HG02798 (cell line): ENCODE data around the gene TCF7.
A peak's percentile ranks its signal among the peaks of the same experiment; 100 is the strongest.

ENCODE experiments used
- ATAC-seq: cut with Tn5 transposase; IDR thresholded peaks from one replicate; pipeline ENCODE4 v1.9.1; 2021; ENCODE audit warnings: mild to moderate bottlenecking; ENCODE audit not compliant: unreplicated experiment, poor library complexity

TCF7 gene

DNA sequence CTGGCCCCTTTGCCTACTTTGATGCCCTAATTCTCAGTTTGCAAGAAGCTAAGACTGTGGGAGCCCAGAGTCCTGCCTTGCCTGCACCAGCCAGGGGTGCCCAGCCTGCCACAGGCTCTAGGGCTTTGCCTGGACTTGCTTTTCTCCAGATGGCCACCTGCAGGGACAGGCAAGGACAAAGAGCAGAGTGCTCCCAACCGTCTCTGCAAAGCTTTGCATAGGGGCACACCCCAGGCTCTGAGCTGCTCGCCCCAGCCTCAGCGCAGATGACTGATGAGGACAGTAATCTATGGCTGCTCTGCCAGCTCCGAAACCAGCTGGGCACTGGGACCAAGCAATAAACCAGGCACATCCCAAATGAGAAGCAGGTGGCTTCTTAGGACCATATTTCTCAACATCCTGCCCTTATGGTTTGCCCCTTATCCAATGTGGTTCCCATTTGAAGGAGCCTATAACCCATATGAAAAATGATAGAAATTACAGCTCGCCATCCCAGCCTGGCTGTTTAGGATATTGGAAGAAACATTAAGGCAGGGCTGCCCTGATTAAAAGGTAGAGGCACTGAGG lies 25.4 kb upstream of the TCF7 start:
- no peak for ATAC-seq

DNA sequence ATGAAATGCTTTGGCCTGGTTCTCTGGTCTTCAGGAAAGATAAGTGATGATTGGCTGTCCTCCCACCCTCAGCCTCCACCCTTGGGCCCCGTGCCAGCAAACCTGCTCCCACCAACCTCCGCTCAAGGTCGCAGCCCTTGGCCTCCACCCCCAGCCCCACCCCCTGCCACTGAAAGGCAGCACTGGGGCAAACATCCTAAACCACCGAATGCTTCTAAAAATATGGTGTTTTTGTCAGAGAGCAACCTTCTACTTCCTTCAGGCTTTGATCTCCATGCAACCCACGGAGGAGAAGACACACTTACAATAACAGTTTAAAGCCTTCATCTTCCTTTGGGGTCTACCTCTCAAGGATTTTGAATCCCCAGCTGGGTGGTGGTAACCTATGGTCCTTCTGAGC lies 24.0 kb upstream of the TCF7 start:
- ATAC-seq: no peak

DNA sequence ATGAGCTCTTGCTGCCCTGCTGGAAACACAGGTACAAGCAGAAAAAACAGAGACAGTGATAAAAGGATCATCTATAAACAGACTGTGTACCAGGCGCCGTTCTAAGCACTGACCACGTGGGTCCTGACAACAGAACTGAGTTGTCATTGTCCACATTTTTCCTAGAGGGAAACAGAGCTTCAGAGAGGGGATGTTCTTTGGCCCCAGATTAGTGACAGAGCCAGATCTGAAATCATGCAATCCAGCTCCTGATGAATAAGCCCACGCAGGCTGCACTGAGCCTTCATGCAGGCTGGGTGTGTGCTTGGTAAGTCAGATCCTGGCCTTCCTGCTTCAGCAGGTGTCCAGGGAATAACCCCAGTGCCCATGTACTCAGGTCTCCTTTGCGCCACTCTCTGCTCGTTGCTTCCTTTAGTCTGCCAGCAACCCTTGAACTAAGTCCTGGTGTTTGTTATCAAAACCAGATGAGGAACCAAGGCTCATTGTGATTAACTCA lies 22.8 kb upstream of the TCF7 start:
- ATAC-seq: no peak

DNA sequence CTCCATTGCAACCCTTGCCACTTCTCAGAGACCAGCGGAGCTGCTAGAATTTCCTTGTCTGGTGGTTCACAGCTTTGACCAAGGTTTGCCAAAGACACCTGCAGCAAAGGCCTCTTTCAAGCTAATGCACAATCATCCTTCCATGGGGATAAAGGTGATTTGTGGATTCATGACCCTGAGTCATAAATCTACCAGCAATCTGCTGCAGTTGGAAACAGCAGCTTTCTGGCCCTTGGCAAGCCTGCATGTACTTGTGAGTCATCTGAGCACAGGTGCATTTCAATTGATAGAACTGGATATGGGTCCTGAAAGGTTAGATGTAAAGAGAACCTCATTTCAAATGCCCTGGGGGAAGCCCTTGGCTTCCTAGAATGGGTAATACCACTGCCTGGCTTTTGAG lies 21.6 kb upstream of the TCF7 start:
- ATAC-seq: no peak

DNA sequence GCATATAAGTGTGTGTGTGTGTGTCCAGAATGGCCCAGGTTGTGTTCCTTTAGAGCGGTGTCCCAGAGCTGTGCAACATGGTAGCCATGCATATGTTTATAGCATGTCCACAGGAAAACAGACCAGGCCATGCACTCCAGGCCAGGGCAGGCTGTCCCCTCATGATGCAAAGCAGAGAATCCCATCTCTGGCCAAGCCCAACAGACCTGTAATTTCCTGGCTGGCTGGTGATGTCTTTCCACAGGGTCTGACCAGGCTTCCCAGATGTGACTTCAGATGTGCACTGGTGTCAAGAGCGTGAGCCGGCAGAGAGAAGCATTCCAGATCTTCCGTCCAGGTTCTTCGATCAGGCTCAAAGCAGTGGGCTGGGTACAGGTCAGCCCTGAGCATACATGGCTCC lies 21.1 kb upstream of the TCF7 start:
- no peak for ATAC-seq

DNA sequence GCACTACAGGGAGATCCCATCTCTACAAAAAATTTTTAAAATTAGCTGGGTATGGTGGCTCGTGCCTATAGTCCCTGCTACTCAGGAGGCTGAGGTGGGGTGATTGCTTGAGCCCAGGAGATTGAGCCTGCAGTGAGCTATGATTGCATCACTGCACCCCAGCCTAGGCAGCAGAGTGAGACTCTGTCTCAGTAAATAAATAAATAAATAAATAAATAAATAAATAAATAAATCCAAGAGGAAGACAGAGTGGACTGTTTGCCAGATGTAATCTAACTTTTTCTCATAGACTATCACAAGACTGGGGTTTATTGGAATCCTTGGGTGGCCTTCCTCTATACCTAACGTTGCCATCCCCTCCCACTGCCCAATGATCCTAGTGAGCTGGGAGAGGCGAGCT lies 19.2 kb upstream of the TCF7 start:
- ATAC-seq: no peak

DNA sequence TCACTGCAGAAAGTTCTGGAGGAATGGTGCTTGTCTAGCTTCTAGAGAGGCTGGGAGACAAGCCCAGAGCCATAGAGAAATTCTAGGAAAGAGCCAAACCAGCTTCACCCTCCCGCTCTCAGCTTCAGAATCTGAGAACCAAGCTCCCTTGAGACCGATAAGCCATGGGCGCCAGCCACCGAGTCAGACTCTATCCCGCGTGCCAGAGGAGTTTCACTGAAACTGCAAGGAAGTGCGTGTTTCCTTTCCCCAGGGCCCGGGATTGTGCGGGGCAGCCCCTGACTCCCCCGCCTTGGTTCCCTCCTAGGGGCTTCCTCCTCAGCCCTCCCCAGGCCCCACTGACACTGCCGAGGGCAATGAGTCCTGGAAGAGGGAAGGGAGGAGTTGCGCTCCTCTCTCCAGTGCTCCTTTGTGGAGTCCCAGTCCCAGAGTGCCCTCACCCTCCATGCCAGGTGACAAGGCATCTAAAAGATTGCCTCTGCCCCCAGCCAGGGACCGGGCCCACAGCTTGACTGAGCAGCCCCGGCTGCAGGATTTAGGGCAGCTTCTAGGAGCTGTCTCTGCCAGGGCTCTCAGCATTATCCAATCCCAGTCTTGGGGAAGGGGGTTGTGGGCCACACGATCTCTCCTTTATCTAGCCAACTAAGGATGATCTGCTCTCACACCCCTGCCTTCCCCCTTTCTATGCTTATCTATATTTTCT lies 18.4 kb upstream of the TCF7 start:
- no peak for ATAC-seq

DNA sequence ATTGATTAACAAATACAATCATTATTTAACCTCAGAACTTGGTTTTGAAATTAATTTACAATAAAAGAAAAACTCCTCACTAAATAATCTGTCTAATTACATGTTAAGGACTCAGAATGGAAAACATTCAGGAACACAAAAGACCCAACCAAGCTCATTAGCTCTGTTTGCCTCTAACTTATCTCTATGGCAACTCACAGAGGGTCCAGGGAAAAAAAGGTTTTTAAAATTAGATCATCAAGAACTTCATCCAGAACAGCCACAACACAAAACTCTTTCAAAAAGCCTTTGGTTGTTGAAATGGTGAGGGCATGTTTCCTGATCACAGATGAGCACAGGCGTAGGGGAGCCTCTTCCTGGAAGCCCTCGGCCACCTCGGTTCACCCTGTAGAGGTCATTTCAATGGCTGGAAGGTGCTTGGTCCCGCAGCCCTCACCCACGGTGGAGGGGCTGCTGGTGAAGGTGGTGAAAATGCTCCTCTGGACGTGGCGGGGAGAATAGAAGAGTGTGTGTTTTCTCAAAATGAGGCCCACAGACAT lies 17.2 kb upstream of the TCF7 start:
- ATAC-seq: no peak

DNA sequence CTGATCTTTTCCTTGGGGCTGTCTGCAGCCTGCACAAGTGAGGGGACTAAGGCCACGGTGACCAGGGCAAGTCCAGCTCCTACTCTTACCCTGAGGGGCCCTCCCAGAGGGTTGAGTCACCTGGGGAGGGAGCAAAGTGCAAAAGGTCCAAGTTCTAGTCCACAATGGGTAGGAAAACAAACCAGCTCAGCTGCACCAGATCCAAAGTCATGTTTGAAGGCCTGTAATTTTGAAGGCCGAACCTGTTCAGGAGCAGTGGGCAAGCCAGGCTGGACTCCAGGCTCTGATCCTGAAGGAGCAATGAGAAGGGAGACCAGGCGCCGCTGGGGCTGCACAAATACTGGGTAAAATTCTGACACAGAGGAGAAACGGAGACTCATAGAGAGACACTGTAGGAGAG lies 15.8 kb upstream of the TCF7 start:
- ATAC-seq: no peak

DNA sequence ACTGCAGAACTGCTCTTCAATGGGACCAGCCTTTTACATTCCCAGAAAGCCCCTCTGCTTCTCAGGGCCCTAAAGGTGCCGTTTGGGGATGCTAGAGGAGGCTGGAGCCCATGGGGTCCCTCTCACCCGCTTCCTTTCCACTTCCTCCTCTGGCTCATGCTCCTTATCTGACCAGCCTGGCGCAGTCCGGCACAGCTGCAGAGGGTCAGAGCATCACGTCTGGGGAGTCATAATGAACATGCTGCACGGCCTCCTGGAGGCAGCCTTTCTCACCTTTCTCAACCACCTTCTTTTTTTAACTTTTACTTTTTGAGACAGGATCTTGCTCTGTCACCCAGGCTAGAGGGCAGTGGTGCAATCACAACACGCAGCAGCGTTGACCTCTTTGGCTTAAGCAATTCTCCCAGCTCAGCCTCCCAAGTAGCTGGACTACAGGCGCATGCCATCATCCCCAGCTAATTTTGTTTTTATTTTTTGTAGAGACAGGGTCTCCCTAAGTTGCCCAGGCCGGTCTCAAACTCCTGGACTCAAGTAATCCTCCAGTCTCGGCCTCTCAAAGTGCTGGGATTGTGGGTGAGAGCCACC lies 15.1 kb upstream of the TCF7 start:
- ATAC-seq: no peak

DNA sequence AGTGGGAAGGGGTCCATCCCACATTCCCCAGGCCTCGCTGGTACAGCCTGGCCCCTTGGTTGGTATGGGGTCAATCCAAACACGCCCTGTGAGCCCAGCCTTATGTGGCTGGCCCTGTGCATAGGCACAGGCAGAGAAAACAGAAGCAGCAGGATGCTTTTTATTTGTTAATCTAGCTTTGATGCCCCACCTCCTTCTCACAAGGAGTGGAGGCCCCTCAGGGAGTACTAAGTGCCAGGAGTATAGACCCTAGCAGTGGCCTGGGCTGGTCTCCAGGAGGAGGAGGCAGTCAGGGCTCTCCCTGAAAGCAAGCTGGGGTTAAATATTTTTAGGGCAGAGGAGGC lies 14.6 kb upstream of the TCF7 start:
- no peak for ATAC-seq

DNA sequence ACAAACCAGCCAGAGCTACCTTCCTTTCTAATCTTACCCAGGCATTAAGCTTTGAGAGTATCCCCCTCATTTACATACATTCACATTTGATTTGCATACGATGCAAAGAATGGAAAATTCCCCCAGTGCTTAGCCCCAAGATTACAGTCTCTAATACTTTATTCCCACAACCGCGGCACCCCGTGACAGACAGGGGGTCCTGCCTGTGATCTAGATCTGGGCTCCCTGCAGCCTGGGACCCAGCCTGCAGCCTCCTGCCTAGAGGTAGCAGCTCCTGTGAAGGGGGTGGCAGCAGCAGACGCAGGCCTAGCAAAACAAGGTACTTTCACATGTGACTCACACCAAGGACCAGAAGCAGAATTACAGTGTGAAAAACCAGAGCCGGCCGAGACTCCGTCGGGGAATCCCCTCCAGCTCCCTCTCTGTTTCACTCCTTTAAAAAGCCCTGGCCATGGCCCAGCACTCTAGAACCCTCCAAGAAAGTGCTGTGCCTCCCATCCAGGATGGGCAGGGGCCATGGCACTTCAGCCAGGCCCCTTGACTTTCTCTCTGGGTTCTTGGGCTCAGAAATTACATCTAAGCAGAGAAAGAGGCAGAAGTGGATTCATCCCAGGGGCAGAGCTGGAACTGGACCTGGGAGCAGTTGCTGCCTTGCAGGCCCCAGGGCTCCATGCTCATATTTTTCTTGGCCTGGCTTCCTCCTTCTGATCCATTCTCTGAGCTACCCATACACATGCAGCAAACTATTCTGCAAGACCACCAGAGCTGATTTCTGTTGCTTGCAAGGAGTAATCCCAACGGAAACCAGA lies 14.0 kb upstream of the TCF7 start:
- peak; percentile 82 for ATAC-seq

DNA sequence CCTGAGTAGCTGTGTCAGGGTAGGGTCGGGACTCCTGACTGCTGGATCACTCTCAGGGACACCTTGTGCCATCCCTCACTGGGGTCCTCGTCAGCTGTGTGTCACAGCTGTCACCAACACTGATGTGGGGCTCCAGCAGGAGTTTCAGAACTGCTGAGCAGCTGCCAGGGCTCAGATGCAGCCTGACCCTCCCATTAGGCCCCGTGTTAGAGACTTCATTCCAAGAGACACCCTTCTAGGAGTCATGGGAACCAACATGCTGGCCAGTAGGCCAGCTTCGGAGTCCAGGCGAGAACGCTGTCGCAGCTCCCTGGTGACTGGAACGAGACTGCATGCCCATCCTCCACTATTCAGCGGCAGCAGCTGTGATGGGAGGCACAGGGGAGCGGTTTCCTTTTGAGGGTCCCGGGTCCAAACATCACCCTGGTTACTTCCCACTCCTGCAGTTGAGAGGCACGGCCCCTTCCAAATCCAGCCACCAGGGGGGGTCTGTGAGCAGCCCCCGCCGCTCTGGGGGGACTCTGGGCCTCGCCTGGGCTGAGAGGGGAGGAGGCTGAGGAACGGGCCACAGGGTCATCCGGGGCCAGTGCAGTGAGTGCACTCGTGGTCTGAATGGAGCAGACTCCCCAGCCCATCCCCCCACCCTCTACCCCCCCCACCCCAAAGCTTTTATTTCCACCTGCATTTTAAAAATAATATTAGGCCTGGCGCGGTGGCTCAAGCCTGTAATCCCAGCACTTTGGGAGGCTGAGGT lies 12.6 kb upstream of the TCF7 start:
- peak; percentile 26 for ATAC-seq

DNA sequence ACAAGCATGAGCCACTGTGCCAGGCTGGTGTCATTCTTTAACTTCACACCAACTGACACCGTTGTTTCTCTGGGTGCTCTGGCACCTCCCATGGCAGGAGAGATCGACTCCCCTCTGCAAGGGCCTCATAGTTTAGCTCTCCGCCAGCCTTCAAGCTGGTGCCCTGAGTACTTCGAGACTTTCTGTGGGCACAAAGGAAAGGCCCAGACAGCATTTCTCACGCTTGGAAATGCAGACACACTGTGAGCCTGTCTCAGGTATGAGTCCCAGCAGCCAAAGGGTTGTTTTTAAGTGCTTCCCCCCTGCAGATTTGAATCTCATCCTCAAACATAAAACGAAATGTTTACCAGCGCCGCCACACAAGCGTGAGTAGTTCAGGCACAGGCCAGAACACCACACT lies 11.1 kb upstream of the TCF7 start:
- no peak for ATAC-seq

DNA sequence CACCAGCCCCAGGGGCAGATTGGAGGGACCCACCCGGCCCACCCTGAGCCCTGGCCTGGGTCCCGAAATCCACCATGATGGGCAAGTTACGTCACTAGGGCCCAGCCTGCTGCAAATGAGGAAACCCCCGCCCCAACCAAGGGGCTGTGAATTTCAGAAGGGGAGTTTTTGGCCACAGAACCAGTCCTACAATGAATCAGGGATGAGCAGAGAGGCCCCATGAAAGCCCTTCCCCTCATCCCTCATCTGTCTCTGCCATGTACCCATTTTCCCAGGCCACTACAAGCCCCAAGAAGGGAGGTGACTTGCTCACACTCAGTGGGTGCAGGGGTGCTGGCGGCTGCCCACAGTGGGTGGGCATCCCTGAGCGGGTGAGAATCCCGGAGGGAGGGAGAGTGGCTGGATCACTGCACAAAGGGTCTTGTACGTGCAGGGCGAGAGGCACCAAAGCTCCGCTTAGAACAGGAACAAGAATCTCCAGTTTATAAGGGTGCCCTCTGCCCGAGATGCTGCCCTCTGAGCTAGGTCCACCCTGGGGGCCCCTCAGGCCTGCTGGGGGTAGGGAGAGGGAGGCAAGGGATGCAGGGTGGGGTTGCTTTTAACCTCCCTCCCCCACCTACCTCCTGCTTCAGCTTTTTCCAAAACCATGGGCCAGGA lies 10.4 kb upstream of the TCF7 start:
- no peak for ATAC-seq

DNA sequence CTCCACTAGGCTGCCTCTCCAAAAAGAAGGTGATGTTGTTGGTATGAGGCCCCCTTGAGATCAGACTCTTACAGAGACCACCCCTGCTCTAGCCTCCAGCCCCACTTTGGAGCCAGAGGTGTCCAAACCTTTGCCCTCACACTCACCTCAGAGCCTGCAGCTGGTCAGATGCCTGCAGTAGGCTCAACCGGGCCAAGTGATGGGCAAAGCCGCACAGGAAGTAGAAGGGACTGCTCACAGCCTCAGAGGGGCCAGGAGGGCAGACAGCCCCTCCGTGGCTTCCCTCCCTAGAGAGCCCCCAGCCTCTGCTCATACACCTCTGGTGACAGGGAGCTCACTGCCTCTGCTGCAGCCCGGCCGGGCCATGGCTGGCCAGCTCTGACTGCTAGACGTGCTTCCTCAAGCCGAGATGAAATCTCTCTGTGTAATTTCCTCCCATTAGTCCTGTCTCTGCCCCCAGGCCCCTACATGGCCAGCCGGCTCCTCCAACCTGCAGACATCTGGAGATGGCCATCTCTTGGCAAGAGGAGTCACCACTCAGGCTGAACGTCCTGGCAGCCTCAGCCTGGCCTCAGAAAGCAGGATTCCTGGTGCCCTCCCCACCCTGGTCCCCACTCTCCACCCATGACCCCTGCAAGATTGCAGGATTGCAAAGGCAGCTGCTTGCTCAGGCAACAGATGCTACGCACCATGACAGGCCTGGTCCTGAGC lies 7.3 kb upstream of the TCF7 start:
- no peak for ATAC-seq

DNA sequence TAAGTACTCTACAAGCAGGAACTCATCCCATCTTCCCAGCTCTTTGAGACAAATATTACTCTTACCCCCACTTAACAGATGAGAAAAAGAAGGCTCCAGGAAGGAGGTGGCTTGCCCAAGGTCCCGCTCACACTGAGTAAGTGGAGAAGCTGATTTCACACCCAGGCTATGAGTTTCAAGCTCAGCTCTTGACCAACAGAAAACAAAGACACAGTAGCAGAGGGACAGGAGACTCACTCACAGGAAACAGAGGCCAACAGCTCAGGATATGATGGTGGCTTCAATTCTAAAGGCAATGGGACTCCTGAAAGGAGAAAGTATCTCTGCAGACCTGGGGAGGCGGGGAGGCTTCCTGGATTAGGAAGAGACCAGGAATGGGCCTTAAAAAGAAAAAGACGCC lies 6.7 kb upstream of the TCF7 start:
- ATAC-seq: no peak

DNA sequence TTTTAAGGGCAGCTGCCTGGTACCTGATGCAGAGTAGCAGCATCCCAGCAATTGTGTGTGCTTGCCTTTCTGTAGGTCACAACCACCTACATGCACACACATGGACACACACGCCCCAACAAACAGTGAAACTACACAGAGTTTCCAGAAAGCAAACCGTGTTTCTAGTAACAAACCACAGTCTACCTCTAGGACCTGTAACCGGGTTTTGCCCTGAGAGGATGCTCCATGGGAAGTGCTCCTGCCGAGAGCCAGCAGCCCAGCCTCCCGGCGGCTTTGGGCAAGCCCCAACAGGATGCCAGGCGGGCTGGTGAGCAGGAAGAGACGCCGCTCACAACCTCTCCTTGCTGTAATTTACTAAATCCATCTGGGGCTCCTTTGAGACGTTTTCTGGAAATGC lies 4.1 kb upstream of the TCF7 start:
- no peak for ATAC-seq
